T47D (cell line): Measurements from ENCODE around the gene BSN.

ENCODE experiments used
- DNase-seq, 2 experiments: peaks; one replicate each; pipeline versions ENCODE4 v3.0.0 to v3.0.0-alpha.2; 2011 to 2012; ENCODE audit warnings: low read depth in 1 of 2, low spot score in 1 of 2
- JUND ChIP-seq: IDR thresholded peaks from 2 replicates; pipeline ENCODE4 v1.6.1; 2012; ENCODE audit warnings: low read depth
- in situ Hi-C: cut with HindIII; loops from 2 replicates; pipeline ENCODE4 v1.10.0; 2016; ENCODE audit warnings: low sequenced_read_pairs, low pct_unique_long_range_greater_than_20kb

BSN gene, protein sequence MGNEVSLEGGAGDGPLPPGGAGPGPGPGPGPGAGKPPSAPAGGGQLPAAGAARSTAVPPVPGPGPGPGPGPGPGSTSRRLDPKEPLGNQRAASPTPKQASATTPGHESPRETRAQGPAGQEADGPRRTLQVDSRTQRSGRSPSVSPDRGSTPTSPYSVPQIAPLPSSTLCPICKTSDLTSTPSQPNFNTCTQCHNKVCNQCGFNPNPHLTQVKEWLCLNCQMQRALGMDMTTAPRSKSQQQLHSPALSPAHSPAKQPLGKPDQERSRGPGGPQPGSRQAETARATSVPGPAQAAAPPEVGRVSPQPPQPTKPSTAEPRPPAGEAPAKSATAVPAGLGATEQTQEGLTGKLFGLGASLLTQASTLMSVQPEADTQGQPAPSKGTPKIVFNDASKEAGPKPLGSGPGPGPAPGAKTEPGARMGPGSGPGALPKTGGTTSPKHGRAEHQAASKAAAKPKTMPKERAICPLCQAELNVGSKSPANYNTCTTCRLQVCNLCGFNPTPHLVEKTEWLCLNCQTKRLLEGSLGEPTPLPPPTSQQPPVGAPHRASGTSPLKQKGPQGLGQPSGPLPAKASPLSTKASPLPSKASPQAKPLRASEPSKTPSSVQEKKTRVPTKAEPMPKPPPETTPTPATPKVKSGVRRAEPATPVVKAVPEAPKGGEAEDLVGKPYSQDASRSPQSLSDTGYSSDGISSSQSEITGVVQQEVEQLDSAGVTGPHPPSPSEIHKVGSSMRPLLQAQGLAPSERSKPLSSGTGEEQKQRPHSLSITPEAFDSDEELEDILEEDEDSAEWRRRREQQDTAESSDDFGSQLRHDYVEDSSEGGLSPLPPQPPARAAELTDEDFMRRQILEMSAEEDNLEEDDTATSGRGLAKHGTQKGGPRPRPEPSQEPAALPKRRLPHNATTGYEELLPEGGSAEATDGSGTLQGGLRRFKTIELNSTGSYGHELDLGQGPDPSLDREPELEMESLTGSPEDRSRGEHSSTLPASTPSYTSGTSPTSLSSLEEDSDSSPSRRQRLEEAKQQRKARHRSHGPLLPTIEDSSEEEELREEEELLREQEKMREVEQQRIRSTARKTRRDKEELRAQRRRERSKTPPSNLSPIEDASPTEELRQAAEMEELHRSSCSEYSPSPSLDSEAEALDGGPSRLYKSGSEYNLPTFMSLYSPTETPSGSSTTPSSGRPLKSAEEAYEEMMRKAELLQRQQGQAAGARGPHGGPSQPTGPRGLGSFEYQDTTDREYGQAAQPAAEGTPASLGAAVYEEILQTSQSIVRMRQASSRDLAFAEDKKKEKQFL (N-terminal part only)

DNA sequence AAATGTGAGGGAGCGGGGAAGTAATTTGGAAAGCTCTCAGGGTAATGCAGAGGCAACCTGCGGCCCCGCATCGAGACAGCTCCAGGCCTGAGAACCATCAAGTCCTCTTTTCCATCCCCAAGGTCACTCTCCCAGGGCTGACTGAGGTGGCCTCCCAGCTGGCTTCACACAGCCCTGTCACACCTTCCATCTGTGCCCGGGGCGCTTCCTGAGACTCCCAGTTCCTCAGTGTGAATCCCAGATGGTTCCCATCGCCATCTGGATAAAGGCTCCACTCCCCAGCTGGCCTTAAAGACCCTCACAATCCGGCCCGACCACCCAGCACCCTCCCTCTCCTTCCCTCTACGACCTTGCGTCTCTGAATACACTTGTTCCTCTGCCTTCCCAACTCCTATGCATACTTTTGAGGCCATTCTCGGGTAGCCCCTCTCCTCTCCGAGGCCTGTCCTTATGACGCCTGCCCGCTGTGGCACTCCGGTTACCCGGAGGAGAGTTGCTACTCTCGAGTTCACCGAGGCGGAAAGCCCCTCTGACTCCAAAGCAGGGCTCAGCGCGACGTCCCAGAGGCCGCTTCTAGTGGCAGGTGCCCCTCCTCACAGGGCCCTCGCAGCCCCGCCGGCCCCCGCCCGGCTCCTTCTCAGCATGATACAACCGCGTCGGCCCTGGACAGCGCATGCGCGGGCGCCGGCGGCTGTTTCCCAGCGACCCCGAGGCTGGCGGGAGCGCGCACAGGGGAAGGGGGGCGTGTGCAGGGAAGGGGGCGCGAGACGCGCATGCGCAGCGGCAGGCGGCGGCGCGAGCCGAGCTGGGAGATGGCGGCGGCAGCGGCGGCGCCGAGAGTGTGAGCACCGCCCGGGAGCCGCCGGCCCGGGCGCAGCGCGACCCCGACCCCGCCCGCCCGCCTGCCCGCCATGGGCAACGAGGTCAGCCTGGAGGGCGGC is at the start of gene BSN:
TSS of gene BSN (plus strand) at position 786 of the 941 bp plus-strand sequence. CDS start at position 912, 126 bp downstream.
- in situ Hi-C loops: no loop called here
- TF ChIP-seq JUND: no peak
- peak; percentile 68 to 70 for DNase-seq

DNA sequence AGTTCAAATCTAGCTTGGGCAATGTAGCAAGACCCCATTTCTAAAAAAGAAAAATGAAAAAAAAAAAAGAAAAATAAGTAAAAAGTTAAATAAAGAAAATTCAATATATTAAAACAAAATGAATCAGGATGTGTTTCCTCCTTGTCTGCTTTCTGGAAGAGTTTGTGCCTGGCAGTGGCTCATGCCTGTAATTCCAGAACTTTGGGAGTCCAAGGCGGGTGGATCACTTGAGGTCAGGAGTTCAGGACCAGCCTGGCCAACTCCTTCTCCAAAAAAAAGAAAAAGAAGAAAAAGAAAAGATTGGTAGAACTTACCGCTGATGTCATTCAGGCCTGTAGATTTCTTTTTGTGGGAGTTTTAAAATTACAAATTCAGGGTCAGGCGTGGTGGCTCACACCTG is 47.4 kb upstream of the BSN start:
- TF ChIP-seq JUND: no peak
- in situ Hi-C loops: no loop called here
- DNase-seq: no peak

DNA sequence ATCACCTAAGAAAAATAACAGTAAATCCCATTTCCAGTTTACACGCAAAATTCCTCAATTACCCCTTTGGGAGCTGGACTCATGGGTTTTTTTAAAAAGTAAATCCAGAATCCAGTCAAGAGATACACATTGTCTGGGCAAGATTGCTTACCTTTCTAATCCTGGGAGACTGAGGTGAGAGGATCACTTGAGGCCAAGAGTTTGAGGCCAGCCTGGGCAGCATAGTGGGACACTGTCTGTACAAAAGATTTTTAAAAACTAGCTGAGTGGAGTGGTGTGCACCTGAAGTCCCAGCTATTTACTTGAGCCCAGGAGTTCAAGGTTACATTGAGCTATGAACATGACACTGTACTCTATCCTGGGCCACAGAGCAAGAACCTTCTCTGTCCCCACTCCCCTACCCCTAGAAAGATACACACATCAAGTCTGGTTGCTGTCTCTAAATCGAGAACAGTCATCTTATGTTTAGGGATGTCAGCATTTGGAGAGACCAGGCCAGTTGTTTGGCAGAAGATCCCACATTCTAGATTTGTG is 45.2 kb upstream of the BSN start:
- no peak for TF ChIP-seq JUND
- DNase-seq: no peak
- in situ Hi-C loops: no loop called here

DNA sequence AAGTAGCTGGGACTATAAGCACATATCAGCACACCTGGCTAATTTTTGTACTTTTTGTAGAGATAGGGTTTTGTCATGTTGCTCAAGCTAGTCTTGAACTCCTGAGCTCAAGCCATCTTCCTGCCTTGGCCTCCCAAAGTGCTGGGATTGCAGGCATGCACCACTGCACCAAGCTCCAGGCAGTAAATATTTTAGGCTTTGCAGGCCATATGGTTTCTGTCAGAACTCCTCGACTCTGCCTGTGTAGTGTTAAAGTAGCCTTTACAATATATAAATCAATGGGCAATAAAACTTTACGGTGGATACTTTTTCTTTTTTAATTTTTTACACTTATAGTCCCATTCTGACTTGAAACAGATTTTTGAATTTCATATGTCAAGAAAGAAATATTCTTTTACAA is 42.6 kb upstream of the BSN start:
- no peak for DNase-seq
- in situ Hi-C loops: no loop called here
- TF ChIP-seq JUND: no peak

DNA sequence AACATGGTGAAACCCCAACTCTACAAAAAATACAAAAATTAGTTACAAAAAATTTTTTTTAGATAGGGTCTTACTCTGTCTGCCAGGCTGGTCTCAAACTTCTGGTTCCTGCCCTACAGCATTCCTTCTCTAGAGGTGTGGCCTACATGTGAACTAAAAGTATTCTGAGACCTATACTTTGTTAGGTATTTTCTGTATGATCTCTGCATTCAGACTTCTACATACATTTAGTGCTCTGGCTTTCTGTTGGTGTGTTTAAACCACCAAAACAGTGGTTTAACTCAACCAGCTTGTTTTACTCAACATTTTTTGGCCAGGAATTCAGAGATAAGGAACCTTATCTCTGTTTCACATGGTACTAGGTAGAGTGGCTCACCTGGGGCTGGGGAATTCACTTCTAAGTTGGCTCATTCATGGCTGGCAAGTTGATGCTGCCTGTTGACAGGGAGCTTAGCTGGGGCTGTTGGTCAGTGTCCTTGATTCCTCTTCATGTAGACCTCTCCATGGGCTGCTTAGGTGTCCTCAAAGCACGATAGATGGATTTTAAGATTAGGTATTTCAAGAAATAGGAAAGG is 41.4 kb upstream of the BSN start:
- no peak for DNase-seq
- in situ Hi-C loops: no loop called here
- TF ChIP-seq JUND: no peak

DNA sequence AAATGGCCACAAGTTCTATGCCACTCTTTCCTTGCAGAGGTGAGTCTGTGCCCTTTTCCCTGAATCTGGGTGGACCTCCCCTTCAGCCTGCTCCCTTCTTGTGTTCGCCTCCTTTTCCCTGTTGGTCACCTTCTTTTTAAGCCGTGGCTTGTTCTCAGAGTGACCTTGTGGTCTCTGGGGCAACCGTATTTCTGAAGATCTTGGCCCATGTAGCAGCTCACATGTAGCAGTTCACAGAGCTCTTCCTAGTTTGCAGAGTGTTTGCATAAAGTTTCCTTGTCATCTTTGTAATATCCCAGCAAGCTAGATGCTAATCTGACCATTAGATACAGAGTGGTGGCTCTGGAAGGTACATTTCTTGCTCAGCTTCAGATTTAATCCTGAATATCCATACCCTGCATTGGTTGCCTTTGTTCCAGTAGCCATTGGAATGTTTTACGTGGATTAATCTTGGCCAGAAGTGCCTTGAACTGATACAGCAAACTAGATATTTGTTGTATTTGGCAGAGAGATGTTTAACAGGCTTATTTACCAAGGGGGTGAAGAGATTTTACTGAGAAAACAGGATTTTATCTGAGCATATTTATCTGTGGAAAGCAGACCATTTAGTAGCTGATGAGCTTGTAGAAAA is 40.7 kb upstream of the BSN start:
- TF ChIP-seq JUND: no peak
- in situ Hi-C loops: no loop called here
- peak in 1 of 2 experiments; percentile 27 for DNase-seq

DNA sequence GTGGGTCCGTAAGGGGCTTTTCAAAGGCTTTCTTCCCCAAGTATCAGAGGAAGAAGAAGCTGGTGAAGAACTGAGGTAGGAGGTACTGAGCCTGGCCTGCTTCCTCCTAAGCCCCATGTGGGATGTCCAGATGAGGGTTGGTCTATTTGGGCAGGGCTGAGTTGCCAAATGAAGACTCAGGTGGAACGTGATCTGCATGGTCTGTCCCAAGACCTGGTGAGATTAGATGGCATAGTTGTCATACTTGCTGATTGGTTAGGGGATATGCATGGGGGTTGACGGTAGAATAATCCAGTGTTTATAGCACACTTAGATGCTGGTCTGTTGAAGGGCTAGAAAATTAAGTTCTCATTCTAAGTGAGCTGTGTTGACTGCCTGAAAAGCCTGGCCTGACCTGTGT is 36.3 kb upstream of the BSN start:
- TF ChIP-seq JUND: no peak
- DNase-seq: no peak
- in situ Hi-C loops: no loop called here

DNA sequence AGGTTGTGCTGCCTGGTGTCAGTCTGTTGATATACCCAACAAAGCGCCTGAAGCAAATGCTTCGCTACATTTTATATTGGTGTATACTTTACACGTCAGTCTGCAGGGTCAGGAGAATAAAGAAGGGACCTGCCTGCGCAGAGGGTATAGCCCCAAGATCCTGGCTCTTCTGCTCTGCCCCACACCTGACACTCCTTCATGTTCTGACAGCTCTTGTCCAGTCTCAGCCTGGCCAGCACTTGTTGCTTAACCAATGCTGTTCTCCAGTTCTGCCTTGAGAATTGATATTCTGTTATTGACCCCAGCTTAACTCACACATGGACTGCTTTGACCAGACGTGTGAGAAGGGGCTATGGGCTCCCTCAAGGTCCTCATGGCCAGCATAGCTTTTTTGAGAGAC is 35.8 kb upstream of the BSN start:
- no peak for DNase-seq
- in situ Hi-C loops: no loop called here
- no peak for TF ChIP-seq JUND

DNA sequence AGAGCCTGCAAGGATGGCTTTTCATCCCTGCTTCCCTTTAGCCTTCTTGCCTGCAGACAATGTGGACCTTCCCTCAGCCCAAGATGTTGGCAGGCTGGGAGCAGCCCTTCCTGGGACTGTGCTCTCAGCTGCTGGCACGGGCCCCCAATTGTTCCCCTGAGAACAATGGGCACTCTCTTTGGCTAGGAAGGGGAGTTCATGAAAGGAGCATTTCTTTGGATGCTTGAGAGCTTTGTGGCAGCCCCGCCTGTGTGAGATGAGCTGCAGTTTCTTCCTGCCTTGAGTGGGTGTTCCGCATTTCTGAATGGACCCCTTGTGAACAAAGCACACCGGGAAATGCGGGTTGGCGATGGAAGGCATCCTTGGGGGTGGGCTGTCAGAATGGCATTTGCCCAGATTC is 35.0 kb upstream of the BSN start:
- in situ Hi-C loops: no loop called here
- no peak for TF ChIP-seq JUND
- DNase-seq: no peak

DNA sequence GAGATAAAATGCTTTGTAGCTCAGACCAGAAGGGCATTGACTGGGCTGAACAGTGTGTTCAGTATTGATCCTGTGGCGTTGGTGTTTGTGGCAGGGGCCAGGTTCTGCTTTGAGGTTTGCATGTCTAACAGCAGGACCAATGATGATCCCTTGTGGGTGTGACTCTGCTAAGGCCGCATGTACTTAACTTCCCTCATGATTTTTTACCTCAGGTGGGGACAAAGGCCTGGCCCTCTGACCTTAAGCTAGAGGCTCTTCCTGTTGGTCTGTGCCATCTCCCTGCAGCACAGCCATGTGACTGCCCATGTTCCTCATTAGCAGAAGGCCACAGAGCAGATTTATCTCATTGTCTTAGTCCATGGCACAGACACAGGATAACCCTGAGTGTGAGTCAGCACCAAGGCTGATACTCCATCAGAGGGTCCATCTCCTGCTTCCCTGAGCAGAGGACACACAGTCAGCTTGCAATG is 34.3 kb upstream of the BSN start:
- TF ChIP-seq JUND: no peak
- in situ Hi-C loops: no loop called here
- no peak for DNase-seq
